HG03378 (cell line): ENCODE results near the gene LCOR.
"Not testable (repeated sequence)": the region's sequence is repeated elsewhere in the genome, so short reads cannot be mapped to it uniquely, and the experiment has no call there.

Experiments used
- ATAC-seq: cut with Tn5 transposase; IDR thresholded peaks from one replicate; pipeline ENCODE4 v1.9.1; 2021; ENCODE audit warnings: mild to moderate bottlenecking, moderate library complexity; ENCODE audit not compliant: unreplicated experiment

LCOR gene

DNA sequence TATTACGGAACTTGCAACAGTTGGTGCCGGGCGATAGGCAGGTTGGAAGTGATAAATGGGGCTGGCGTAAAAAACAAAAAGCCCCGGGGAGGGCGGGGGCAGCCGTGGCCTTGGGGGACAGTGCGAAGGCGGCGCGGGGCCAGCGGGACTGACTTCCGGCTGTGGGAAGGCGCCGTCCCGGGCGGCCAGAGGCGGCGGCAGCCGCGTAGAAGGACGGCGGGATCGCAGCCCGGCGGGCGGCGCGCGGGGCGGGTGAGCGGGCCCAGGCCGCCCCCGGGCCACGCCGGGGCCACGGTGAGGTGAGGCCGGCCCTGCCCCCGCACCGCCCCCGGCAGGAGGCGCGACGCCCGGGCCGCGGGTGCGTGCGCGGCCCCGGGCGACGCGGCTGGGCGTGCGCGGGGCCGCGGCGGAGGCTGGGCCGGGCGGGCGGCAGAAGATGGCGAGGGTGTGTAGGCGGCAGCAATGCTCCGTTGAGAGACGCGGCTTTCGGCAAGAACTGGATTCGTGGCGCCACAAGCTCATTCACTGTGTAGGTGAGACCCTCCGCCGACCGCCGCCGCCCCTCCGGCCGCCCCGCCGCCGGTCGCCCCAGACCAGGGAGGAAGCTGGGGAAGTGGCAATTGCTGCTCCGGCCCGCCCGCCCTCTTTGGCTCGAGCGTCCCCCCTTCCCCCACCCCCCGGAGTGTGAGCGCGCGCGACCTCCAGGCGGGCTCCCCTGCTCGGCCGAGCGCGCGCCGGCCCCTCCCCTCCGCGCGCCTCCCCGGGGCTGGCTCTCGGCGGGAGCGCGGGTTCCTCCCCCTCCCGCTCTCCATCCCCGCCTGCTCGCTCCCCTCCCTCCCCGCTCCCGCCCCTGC, at the start of gene LCOR:
Gene LCOR (plus strand): TSS at position 432 of the 854 bp plus-strand sequence. CDS start 116,760 bp downstream, outside the sequence.
- no peak for ATAC-seq

DNA sequence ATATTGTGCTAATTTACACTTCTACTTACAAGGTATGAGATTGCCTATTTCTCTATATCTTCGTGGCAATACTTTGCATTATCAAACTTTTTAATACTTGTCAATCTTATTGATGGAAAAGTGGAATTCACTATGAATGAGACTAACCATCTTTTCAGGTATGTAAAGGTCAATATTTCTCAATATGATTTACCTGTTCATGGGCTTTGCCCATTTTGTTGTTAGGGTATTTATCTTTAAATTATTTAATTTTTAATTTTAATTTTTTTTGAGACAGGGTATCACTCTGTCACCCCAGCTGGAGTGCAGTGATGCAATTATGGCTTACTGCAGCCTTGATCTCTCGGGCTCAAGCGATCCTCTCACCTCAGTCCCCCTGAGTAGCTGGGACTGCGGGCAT, 47.8 kb upstream of the LCOR start:
- no peak for ATAC-seq

DNA sequence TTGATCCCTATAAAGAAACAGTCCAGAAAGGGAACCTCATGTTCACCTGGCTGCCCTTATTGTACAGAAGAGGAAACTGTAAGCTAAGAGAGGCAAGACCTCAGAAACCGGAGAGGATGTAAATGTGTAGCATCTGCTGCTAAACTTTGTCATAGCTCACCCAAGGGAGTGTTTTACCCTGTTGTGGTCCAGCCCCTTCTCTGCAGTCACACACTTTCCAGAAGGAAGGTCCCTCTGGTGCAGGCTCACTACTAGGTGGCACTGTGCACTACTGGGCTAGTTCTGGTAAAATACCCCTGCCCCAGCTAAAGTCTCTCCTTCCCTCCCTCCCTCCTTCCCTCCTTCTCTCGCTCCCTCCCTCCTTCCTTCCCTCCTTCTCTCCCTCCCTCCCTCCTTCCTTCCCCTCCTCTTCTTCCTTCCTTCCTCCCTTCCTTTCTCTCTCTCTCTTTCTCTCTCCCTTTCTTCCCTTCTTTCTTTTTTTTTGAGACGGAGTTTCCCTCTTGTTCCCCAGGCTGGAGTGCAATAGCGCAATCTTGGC, 42.5 kb upstream of the LCOR start:
- ATAC-seq, result peak; percentile 90

- ATAC-seq, result no peak
Measured at GRCh38 chr10:96791902-96792301, 40.2 kb upstream of the LCOR start.

GRCh38 chr10:96794836-96795733, 37.0 kb upstream of the LCOR start:
- ATAC-seq, result no peak

DNA sequence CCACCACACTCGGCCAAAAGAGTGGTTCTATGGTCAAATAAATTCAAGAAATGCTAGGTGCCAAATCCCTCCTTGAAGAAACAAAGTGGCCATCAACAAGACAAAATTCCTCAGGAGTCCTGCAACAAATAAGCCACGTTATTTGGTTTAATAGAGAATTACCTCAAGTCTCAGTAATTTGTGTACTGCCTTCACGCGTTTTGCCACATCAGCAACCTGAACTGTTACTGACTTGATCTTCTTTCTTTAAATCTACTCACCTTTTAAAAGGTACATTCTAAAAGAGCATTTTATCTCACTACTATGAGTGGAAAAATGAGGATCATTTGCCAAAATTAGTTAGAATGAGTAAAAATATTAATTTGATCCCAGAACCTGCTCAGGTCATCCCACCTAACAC, 34.6 kb upstream of the LCOR start:
- ATAC-seq, result no peak

DNA sequence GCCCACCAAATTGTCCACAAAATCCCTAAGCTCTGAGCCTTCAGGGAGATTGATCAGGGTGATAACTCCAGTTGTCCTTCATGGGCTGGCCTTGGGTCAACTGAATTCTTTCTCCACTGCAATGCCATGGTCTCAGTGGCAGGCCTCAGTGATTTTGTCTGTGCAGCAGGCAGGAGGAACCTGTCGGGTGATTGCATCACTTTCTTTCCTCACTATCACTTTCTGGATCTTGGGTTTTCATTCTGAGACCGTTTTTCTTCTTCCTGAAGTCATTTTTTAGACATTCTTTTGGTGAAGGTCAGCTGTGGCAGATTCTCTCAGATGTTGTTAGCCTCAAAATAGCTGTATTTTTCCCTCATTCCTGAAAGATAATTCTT, 28.8 kb upstream of the LCOR start:
- ATAC-seq, result no peak

DNA sequence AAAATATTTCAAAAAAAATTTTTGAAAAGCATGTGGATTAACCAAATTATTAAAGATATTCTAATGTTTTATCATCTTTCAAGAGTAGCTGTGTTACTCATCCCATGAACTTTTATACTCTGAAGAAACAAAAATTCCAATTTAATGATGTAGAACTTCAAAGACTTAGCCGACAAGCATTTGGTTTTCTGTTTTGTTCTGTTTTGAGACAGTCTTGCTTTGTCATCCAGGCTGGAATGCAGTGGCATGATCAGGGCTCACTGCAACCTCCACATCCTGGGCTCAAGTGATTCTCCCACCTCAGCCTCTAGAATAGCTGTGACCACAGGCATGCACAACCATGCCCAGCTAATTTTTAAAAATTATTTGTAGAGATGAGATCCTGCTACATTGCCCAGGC, 17.8 kb upstream of the LCOR start:
- no peak for ATAC-seq

DNA sequence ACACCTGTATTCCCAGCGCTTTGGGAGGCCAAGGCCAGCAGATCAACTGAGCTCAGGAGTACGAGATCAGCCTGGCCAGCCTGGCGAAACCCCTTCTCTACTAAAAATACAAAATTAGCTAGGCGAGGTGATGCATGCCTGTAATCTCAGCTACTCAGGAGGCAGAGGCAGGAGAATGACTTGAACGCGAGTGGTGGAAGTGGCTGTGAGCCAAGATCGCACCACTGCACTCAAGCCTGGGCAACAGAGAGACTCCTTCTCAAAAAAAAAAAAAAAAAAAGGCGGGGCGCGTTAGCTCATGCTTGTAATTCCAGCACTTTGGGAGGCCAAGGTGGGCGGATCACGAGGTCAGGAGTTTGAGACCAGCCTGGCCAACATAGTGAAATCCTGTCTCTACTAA, 13.1 kb upstream of the LCOR start:
- not testable (repeated sequence) for ATAC-seq

DNA sequence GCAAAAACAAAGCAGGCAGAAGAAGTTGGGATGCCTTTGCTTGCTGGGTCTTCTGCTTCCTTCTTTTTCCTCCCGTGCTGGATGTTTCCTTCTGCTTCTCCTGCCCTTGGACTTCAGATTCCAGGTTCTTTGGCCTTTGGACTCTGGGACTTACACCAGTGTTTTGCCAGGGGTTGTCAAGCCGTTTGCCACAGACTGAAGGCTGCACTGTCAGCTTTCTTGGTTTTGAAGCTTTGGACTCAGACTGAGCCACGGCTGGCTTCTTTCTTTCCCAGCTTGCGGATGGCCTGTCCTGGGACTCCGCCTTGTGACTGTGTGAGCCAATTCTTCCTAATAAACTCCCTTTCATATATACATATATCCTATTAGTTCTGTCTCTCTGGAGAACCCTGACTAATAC, 11.3 kb upstream of the LCOR start:
- ATAC-seq, result no peak

DNA sequence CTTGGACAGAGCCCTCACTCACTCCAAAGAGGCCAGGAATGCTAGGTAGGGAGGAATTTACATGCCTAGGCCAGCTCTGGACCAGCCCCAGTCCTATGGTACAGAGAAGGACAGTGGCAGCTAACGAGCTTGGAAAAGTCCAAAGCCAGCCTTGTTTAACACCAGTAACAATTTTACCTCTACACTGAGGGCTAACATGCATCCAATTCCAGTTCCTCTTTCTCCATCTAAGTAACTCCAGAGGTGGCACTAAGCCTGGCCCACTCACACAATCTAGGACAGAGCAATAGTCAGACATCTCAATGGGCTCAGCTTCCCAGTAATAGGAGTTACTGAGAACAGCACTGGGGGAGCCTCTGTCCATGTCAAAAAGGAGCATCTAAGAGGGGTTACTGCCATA, 5.7 kb upstream of the LCOR start:
- no peak for ATAC-seq

- no peak for ATAC-seq
Measured at GRCh38 chr10:96828609-96829008, 3.5 kb upstream of the LCOR start.

DNA sequence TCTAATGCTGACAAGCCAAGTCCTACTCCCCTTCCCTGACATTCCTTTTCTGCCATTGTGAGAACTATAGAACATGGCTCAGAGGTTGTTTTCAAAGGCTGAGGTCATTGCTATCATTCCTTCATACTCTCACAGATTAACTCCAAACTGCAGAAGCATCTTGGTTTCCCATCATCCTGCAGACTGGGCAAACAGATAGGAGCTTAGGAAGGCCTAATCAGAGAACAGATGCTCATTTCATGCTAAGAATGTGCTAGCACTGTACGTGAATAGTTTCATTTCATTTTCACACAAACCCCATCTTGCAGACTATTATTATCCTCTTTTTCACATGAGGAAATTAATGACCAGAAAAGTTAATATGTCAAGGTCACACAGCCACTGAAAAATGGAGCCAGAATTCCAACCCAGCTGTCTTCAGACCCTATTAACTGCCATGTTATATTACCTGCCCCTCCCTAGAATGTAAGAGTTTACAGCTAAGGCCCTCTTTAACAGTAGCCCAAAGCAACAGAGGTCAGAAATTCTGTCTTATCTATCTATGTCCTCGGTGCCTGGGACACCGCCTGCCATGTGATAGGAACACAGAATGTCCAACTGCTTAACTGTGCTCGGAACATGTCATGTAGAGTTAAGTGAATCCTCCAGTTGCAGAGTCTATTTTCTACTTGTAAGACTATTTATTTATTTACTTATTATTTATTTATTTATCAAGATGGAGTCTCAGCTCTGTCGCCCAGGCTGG, 2.9 kb upstream of the LCOR start:
- ATAC-seq, result no peak

DNA sequence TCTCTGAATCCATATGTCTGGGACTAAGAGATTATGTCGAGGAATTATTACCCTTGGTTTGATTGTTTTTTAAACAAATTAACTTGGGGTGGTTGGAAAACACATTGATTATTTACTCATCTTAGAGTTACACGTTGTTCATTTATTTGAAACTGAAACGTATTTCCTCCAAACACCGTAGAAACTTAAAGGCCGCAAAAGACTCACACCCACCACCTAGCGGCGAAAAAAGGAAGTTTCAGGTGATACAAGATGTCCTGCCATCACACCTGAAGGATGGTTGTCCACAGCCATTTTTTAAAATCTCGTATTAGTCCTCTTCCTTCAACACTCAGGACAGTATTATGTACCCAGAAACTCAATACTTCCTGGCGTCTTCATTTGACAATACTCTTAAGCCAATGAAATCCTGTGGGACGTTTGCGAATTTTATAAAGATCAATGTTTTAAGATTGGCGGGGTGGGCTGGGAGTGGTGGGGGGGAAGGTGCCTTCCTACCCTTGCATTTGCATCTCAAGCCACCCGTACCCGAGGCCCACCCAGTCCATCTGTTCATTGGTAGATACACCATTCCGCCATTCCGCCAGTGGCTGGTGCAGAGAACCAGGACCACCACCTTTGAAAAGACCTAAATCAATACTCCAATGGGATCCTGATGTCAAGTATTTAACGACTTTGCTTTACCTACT, 1.4 kb upstream of the LCOR start:
- peak; percentile 37 for ATAC-seq

DNA sequence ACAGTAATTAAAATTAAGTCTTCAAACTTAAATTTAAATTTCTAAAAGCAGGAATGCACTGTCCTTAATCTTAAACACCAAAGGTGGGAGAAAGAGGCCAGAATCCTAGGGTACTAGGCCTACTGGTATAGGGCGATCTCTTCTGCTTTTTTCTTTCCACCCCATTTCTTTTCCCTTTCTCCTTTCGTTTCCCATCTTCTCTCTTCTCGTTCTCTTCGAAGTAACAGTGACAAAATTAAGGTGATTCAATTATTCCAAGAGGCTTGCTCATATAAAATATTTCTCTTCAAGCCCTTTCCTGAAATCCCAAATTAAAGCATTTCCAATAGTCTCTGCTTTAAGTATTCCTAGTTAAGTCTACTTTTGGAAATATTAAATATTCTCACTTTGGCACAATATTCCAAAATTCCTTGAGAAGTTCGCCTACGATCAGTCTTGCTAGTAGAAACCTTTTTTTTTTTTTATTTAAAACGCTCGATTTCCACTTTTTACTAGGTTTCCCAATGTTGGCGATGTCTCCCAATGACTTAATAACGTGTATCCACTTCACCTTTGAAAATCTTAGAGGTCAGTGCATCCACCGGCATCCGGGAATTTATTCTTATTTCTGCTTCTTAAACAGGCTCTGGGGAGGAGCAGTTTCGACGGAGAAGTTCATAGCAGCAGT, 765 bp upstream of the LCOR start:
- no peak for ATAC-seq

GRCh38 chr10:96832721-96833219, 672 bp downstream of the LCOR start:
- ATAC-seq, result peak; percentile 48

- ATAC-seq, result peak; percentile 12
Measured at GRCh38 chr10:96833220-96834001, 1.3 kb downstream of the LCOR start.

GRCh38 chr10:96834120-96834519, 2.0 kb downstream of the LCOR start:
- ATAC-seq, result no peak

GRCh38 chr10:96835899-96836298, 3.8 kb downstream of the LCOR start:
- ATAC-seq, result no peak
